Mucosa of descending colon (tissue), 3 donors: ENCODE results near the gene MMP10. TPM values are rescaled to one million over a fixed set of nuclear protein-coding genes. Genes with fewer than 3 reads are reported as not detected.

Source experiments
- ATAC-seq: fragments of 200-7000 bp; cut with Tn5 transposase; one replicate; pipeline ENCODE4 v1.9.1; 2020; ENCODE audit warnings: mild to moderate bottlenecking, moderate library complexity
- DNase-seq, 3 donors: peaks; one replicate each; pipeline ENCODE4 v3.0.0-alpha.2; 2020
- H3K36me3 ChIP-seq: fragments of 200-600 bp; one replicate; pipeline ENCODE4 v1.8.0; 2021; ENCODE audit warnings: low read depth, mild to moderate bottlenecking
- H3K4me1 ChIP-seq: fragments of 200-600 bp; one replicate; pipeline ENCODE4 v1.8.0; 2021; ENCODE audit warnings: low read depth, mild to moderate bottlenecking
- H3K4me3 ChIP-seq: fragments of 200-600 bp; one replicate; pipeline ENCODE4 v1.8.0; 2021; ENCODE audit warnings: mild to moderate bottlenecking
- H3K9me3 ChIP-seq: fragments of 200-600 bp; one replicate; pipeline ENCODE4 v1.8.0; 2021; ENCODE audit warnings: mild to moderate bottlenecking
- intact Hi-C, 2 donors: fragments of 100-400 bp; cut with DNase I in 1 of 2; cut with micrococcal nuclease in 1 of 2; formaldehyde crosslinking; loops; one replicate each; pipeline versions ENCODE4 v1.11.0 to v1.11.1; 2022; cut with DNase I, micrococcal nuclease
- total RNA-seq, 3 donors: library from RNA; stranded (reverse); fragmentation: NEBNext Ultra II Directional in 2 of 3; extraction: Animal tissue kit (Norgen Biotek cat#: 25700) in 2 of 3; gene quantifications; one replicate each; pipeline versions ENCODE4 v1.2.1 to v1.2.4, GENCODE V29; 2021 to 2023
- TF ChIP-seq, protein P1 (sequence below): fragments of 200-600 bp; IDR thresholded peaks from one replicate; pipeline ENCODE4 v1.8.0; 2022; ENCODE audit warnings: antibody characterized with exemption, mild to moderate bottlenecking
- donor health status: DM: no; HTN: no; CAD: no; lungs with moderate emphysema.
- donor health status: DM: no; HTN: no; CAD: no.
- donor health status: DM: no; HTN: yes; CAD: no.

The MMP10 gene
- total RNA-seq, 3 donors from 2014 or later = 0.16 TPM; not detected in 2

DNA sequence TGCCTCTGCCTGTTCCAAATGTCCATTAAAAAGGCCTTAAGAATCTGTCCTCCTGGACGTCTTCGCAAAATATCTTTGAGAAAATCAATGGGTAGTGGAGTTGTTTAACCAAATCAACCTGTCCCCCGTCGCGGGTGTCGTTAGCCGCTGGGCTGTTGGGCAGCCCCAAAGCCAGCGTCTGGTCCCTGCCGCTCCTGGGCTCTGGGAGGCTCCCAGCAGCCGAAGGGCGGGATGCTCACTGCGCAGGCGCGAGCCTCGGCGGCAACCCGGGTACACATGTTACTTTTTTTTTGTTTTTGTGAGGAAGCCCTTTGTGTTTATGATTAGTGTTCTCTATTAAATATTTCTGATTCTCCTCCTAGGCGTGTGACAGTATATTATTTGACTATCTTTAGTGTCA lies 12.6 kb downstream of the MMP10 start:
- no peak overlapping the region for H3K4me3 ChIP-seq
- DNase-seq (peak in 1 of 3 donors; percentile 38), ATAC-seq (no peak)
- no peaks in the 10 kb centered on the region for H3K9me3 ChIP-seq
- no peaks in the 10 kb centered on the region for H3K36me3 ChIP-seq
- TF ChIP-seq, protein P1, sequence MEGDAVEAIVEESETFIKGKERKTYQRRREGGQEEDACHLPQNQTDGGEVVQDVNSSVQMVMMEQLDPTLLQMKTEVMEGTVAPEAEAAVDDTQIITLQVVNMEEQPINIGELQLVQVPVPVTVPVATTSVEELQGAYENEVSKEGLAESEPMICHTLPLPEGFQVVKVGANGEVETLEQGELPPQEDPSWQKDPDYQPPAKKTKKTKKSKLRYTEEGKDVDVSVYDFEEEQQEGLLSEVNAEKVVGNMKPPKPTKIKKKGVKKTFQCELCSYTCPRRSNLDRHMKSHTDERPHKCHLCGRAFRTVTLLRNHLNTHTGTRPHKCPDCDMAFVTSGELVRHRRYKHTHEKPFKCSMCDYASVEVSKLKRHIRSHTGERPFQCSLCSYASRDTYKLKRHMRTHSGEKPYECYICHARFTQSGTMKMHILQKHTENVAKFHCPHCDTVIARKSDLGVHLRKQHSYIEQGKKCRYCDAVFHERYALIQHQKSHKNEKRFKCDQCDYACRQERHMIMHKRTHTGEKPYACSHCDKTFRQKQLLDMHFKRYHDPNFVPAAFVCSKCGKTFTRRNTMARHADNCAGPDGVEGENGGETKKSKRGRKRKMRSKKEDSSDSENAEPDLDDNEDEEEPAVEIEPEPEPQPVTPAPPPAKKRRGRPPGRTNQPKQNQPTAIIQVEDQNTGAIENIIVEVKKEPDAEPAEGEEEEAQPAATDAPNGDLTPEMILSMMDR = no peak
- intact Hi-C loops = no loop called here
- no peaks in the 10 kb centered on the region for H3K4me1 ChIP-seq

DNA sequence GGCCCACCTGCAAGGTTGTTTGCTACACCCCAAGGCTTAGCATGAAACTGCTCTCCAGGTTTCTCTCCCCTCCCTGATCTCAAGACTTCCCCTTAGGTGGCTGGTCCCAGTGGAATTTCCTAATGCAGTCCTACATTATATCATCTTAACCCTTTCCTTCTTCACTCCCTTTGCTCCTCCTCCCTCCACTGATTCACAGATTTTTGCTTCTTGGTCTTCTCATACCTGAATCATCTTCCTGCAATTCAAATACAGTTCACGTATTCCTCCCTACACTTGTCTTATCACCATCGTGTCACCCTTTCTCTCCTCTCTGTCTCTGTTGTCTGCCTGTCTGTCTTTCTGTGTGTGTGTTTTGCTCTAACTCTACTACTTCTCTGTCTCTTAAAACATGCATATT lies 17.0 kb downstream of the MMP10 start:
- DNase-seq = no peak
- H3K9me3 ChIP-seq = no peaks in the 10 kb centered on the region
- intact Hi-C loops = no loop called here
- TF ChIP-seq, protein P1 = no peak
- H3K4me3 ChIP-seq = no peak overlapping the region
- H3K36me3 ChIP-seq = no peaks in the 10 kb centered on the region
- ATAC-seq = no peak
- H3K4me1 ChIP-seq = no peaks in the 10 kb centered on the region

DNA sequence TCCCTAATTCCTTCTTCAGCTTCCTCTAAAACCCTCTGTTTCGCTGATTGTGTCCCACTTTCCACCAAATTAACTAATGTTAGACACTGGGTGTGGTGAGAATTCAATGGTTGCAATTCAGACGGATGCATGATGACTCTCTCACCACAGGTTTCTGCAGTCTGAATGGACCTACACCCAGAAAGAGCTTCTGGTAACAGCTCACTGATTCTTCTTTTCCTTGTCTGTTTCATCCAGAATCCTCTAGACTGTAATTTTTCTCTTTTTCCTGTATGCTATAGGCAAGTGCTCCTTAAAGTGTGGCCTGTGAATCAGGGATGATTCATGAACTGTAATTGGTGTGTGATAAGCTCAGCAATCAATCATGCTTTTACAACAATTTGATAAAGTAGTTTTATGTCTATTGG lies 18.1 kb downstream of the MMP10 start:
- TF ChIP-seq, protein P1 = no peak
- Histone ChIP-seq H3K4me3 (no peak overlapping the region), H3K36me3 (no peaks in the 10 kb centered on the region), H3K4me1 (no peaks in the 10 kb centered on the region), H3K9me3 (no peaks in the 10 kb centered on the region)
- intact Hi-C loops = no loop called here
- no peak for DNase-seq
- no peak for ATAC-seq

DNA sequence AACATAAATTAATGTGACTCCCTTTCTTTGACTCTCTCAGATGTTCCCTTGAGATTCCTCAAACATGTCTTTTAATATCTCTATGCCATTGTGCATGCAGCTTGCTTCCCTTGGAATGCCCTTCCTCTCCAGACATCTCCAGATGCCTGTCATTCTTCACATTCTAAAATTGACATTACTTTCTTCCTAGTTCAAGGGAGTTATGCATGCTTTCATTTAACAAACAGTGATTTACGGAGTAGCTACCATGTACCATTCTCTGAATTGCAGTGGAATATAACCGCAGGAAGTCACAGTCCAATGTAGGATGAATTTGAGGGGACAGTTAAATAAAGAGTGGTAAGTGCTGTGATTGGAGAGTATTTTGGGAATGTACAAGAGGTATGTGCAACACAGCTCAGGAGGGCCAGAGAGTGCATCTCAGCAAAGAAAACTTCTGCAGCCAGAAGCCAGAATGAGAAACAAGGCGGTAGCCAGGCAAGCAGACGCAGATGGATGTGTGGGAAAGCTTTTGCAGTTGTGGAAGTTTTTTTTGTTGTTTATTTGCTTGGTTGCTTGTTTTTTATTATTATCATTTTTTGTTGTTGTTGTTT lies 18.7 kb downstream of the MMP10 start:
- TF ChIP-seq, protein P1 = no peak
- no peaks in the 10 kb centered on the region for H3K9me3 ChIP-seq
- intact Hi-C loops = no loop called here
- H3K4me3 ChIP-seq = no peak overlapping the region
- H3K36me3 ChIP-seq = no peaks in the 10 kb centered on the region
- no peak for ATAC-seq
- H3K4me1 ChIP-seq = no peaks in the 10 kb centered on the region
- no peak for DNase-seq

DNA sequence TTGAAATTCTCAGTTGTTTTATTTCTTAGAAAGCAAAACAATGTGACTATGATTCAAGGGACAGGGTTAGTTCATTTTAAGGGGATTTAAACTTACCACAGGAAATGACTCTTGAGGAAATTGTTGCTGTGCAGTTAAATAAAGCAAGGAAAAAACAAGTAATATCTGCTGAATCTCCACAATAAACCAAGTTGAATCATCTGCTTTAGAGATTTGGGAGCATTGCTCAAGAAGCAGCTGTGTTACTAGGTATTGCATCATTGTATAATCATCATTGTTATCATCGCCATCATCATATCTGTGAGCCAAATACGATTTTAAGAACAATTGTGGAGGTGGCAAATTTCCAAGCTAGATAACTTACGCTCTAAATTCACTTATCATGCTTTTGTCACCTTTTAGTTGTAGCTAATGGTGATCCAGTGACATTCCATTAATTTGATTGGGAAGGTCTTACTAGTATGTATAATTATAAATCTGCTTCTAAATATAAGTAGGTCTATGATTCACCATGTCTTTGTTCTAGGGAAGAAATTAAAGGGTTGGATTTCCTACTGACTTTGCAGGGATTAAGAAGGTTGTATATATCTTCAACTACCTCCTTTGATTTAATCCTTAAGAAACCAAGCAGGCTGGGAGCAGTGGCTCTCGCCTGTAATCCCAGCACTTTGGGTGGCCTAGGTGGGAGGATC lies 19.9 kb downstream of the MMP10 start:
- Histone ChIP-seq H3K9me3 (no peaks in the 10 kb centered on the region), H3K4me3 (no peak overlapping the region), H3K36me3 (no peaks in the 10 kb centered on the region), H3K4me1 (no peaks in the 10 kb centered on the region)
- TF ChIP-seq, protein P1 = no peak
- DNase-seq = no peak
- intact Hi-C loops = no loop called here
- peak; percentile 44 for ATAC-seq
